HG02970 (cell line): ENCODE data around the gene GNB4.

ENCODE experiments used
- ATAC-seq: cut with Tn5 transposase; IDR thresholded peaks from one replicate; pipeline ENCODE4 v1.9.1; 2021; ENCODE audit warnings: mild to moderate bottlenecking, moderate library complexity, moderate number of reproducible peaks; ENCODE audit not compliant: unreplicated experiment, low FRiP score

The GNB4 gene

DNA sequence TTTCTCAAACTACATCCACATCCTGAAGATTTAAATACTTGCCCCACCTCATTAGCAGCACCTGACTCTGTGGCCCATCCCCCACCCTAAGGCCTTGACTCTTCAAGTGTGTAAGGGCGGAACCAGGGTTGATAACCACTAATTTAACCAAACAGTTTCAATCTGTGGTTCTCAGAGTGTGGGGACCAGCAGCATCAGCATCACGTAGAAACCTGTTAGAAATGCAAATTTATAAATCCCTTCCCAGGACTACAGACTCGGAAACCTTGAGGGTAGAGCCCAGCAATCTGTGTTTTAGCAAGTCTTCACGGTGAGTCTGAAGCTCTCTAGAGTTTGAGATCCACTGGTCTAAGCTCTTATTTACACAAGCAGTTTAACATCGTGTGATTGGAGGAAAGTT is 12.4 kb downstream of the GNB4 start:
- ATAC-seq = no peak

GRCh38 chr3:179436517-179436916 is 14.8 kb downstream of the GNB4 start:
- ATAC-seq = no peak

DNA sequence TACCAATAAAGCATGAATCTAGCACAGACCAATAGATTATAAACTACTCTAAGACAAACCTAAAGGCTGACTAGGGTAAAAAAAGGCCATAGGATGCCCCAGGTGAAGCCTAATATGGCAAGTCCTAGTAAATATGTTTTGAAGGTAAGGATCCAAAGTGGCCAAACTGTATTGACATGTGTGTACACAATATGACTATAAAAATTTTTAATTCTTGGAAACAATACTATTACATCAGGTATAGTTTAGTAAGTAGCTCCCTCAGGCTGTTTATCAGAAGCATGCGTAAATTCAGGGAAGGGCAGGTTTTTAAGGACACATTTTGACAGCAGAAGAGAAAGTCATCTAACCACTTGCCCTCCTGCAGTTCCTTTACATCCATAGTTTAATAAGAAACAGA is 18.8 kb downstream of the GNB4 start:
- ATAC-seq = no peak

DNA sequence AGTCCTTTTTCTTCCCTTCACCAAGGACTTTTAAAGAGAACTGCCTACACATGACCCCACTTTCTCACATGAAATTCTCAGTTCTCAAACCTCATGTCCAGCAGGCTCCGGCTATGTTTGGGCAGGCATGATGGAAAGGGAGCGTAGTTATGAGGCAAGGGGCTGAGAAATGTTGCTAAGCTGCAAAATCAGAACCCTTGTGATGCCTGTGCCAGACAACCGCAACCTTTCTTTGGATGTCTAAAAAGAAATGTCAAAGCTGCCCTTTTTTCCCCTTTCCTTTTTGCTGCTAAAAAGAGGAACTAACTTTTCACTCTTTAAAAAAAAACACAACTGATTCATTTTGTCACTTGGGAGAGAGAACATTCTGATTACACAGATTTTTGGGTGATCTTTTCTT is 19.2 kb downstream of the GNB4 start:
- no peak for ATAC-seq

DNA sequence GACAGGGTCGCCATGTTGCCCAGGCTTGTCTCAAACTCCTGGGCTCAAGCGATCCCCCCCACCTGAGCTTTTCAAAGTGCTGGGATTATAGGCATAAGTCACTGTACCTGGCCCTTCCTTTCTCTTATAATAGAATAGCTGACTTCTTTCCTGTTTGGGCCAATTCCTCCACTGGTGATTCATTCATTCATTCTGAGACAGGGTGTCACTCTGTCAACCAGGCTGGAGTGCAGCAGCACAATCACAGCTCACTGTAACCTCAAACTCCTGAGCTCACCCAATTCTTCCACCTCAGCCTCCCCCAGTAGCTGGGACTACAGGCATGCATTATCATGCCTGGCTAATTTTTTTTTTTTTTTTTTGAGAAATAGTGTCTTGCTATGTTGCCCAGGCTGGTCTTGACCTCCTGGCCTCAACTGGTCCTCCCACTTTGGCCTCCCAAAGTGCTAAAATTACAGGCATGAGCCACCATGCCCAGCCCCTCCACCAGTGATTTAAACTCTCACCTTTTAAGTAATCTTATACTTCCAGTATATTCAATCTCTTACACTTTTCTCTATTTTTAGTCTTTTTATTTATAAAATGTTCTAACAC is 20.9 kb downstream of the GNB4 start:
- no peak for ATAC-seq

- ATAC-seq = no peak
Measured at GRCh38 chr3:179428876-179429548, 22.3 kb downstream of the GNB4 start.

DNA sequence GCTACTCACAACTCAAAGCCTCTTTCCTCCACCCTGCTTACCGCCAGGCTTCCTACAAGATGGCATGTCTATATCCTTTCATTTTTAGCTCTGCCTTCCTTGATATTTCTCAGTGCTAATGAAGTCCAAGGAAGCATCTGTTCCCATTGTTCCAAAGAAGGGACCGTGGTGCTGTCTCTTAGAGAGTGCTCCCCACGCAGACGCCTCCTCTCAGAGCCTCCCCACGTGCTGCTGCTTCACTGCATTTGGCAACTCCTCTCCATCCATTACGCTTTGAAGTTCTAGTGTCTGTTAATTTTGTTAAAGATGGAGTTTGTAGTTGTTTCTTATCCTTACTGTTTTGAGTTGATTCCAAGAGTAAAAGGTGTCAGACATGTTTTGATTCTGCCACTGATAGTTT is 26.2 kb downstream of the GNB4 start:
- no peak for ATAC-seq

DNA sequence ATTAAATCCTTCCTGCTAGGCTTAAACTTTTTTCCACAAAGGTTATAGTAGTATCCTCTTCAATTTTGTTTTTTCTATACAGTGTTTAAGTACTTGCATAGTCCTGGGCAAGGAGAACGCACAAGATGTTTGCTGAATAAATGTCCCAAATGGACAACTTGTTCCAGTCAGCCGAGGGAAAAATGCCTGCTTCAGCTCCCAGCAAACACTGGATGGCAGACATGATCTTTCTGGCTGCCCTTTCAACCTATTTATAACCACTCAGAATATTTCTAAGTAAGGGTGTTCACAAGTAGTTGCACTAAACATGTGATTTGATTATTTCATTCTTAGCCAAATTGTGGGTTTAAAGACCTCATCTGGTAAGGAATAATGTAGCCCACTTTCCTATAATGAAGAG is 29.8 kb downstream of the GNB4 start:
- no peak for ATAC-seq

GRCh38 chr3:179418610-179419009 is 32.7 kb downstream of the GNB4 start:
- no peak for ATAC-seq

- ATAC-seq = no peak
Measured at GRCh38 chr3:179416681-179417080, 34.6 kb downstream of the GNB4 start.

DNA sequence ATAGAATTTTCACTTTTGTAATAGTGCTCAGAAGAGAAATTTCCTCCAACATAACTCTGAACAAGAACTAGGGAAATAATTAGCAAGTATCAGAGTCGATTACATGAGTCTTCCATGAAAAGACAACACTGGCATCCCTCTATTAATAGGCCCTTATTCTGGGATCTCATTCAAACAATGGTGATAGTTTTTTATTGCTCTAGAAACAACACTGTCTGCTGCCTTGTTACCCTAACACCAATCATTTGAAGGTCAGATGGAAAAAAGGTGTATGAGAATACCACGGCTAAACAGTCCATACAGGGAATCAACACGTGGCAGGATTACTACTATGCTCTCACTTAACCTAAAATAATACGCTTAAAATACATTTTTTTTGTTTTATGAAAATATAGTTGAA is 35.9 kb downstream of the GNB4 start:
- ATAC-seq = no peak

DNA sequence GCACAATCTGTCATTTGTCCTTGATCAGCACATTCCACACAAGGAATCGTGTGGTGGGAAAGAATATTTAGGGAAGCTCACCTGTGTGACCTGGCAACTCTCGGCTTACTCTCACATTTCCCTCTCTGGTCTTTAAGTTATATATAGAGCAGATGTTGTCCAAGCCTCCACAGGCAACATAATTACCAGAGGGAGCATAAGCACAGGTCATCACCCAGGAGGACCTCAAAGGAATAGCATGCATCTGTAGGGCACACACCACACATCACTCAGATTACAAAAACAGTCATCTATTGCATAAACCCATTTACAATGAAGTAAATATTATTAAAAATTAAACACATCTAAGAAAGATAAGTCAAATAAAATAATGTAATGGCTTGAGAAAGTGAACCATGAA is 36.5 kb downstream of the GNB4 start:
- no peak for ATAC-seq

- ATAC-seq = no peak
Measured at GRCh38 chr3:179410999-179411398, 40.3 kb downstream of the GNB4 start.

DNA sequence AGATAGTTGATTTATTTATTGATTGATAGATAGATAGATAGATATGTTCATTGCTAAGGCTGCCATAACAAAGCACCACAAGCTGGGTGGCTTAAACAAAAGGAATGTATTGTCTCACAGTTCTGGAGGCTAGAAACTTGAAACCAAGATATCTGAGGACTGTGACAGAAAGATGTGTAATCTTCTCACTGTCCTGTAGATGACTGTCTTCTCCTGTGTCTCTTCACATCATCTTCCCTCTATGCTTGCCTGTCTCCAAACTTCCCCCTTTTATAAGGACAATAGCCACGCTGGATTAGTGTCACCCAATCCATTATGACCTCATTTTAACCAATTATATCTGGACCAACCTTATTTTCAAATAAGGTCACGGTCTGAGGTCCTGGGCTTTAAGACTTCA is 40.9 kb downstream of the GNB4 start:
- no peak for ATAC-seq

GRCh38 chr3:179404307-179404706 is 47.0 kb downstream of the GNB4 start:
- no peak for ATAC-seq

- no peak for ATAC-seq
Measured at GRCh38 chr3:179402963-179403362, 48.3 kb downstream of the GNB4 start.

DNA sequence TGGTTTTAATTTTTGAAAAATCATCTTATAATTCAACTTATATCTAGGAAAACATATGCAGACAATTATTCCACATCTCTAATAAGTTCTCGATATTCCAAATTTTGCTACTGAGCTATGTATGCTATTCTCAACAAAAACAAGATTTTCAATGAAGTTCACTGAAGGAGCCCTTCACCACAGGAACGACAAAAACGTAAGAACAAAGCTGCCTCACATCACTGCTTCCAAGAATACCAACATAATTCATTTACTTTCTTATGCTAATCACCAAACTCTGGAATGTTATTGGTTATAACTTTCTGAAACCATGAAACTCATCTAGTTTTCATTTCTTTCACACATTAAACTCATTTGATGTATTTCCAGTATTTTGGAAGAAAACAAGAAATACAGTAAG is 49.7 kb downstream of the GNB4 start:
- no peak for ATAC-seq

DNA sequence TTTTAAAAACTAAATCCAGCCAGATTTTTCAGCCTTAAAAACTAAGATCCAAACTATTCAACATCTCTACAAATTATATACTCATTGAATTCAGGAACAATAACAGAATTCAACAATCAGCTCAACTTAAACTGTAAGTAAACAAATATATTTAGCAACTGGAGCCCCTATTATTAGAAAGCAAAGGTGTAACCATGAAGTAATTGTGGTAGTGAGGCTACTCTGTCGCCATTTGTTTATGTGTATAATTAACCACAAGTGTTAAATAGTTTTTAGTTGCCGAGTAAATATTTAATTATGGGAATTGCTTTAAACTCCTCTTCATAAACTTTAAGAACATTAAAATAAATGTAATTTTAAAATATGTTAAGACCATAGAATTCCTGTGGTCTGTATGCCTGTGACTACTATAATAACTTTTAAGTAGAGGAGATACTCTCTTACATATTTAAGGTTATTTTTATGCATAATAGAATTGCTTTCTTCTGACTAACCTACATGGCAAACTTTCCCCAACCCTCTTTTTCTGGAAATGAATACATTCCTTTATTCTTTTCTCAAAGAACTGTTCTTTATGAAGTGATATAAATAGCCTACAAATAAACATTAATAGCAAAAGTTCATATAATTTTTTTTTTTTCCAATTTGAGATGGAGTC is 52.6 kb downstream of the GNB4 start:
- ATAC-seq = no peak

DNA sequence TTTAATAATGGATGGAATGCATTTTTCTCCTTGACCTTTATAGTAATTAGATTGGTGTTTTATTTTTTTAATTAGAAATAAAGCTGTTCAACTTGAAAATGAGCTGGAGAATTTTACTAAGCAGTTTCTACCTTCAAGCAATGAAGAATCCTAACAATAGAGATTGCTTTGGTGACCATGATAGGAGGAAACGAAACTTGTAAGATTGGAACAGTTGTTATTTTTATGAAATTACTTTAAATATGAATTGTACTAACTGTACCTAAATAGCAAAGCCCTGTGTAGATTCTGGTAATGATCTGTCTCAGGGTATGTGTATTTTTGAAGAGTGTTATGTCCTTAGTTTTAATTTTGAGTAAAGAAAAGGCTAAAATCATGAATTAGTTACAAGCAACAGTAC is 59.4 kb downstream of the GNB4 start:
- ATAC-seq = no peak

- ATAC-seq = no peak
Measured at GRCh38 chr3:179376474-179376873, 74.8 kb downstream of the GNB4 start.

GRCh38 chr3:179375091-179375999 is 75.9 kb downstream of the GNB4 start:
- no peak for ATAC-seq
